ENCODE results near the gene MEI1. TPM values are rescaled to one million over a fixed set of nuclear protein-coding genes. Genes with fewer than 3 reads are reported as not detected.

The MEI1 gene, protein sequence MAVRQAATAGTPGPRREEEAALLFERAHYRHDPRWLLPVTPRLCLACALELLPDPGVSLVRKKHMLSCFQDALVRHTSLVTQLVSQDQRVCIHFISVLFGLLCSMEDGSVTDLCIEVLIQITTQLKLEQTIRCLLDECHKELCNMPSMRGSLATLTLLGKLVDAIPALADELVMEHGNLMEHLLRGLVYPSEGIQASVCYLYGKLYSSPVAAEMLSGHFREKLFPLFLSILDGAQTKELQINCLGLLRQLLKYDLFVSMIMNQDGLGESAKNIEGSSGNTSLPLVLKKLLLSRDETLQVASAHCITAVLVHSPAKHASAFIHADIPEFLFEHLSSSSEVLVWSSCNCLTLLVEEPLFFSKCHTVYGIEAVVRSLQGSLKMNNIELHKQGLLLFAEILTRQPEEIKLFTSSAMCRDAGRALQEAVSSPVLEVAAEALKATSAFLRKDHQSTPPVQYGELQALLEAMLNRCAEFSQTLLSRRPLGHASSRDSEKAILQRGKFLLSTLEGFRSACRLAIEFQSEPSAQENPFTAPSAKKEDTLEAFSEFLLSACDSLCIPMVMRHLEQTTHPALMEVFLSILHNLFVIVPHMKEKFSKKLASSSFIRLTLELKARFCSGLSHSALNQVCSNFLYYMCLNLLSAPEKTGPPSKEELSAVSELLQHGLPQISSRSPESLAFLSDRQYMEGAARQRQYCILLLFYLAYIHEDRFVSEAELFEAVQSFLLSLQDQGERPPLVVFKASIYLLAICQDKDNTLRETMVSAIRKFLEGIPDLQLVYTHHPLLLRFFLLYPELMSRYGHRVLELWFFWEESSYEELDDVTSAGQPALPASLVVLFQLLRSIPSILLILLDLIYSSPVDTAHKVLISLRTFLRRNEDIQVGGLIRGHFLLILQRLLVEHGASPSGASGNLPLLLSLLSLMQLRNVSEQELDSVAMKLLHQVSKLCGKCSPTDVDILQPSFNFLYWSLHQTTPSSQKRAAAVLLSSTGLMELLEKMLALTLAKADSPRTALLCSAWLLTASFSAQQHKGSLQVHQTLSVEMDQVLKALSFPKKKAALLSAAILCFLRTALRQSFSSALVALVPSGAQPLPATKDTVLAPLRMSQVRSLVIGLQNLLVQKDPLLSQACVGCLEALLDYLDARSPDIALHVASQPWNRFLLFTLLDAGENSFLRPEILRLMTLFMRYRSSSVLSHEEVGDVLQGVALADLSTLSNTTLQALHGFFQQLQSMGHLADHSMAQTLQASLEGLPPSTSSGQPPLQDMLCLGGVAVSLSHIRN
- 0.38 to 2.1 TPM (median 1.3 TPM) in 3 replicates for total RNA-seq

DNA sequence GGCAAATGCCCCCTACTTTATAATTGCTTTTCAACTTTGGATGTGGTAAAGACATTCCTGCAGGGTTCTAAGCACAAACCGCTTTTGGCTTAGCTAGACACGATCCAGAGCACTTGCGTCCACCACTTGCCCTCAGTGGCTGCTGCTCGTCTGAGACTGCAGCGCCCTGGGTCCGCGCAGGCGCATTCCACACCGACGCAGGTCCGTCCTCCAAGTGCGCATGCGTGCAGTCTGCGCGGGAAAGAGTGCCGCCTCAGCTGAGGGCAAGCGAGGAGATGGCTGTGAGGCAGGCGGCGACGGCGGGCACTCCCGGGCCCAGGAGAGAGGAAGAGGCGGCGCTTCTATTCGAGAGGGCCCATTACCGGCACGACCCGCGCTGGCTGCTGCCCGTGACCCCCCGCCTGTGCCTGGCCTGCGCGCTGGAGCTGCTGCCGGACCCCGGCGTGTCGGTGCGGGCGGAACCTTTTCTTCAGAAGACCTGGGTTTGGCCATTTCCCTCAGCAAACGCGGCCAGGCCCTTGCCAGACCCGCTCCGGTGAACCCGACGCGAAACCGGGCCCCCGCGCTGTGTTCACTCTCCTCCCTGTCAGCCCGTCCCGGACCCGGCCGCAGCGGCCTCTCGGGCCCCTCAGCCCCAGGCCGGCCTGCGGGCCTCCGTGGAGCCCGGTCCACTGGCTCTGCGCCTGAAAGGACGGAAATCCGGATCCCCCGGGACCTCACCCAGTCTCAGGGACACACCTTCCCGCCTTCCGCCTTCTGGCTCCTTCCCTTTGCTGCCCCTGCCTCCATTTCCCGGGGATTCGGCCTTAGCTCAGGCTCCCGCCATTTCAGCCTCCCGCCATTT is at the start of gene MEI1:
Gene MEI1 (plus strand): TSS at position 240 of the 844 bp plus-strand sequence. CDS start 36 bp downstream, at position 276.
- Mint-ChIP-seq H3K4me1 (peaks cover 15% of the 10 kb centered on the region), H3K9me3 (no peaks in the 10 kb centered on the region), H3K27me3 (ENCODE audit: low read depth) (no peaks in the 10 kb centered on the region), H3K4me3 (no peak within 1 kb of the TSS), H3K27ac (no peak within 1 kb of the TSS), H3K36me3 (no peaks in the 10 kb centered on the region)
- DNase-seq (ENCODE audit: low spot score in 2 of 2, unreplicated experiment in 2 of 2) = no peak
- TF ChIP-seq, protein P1, sequence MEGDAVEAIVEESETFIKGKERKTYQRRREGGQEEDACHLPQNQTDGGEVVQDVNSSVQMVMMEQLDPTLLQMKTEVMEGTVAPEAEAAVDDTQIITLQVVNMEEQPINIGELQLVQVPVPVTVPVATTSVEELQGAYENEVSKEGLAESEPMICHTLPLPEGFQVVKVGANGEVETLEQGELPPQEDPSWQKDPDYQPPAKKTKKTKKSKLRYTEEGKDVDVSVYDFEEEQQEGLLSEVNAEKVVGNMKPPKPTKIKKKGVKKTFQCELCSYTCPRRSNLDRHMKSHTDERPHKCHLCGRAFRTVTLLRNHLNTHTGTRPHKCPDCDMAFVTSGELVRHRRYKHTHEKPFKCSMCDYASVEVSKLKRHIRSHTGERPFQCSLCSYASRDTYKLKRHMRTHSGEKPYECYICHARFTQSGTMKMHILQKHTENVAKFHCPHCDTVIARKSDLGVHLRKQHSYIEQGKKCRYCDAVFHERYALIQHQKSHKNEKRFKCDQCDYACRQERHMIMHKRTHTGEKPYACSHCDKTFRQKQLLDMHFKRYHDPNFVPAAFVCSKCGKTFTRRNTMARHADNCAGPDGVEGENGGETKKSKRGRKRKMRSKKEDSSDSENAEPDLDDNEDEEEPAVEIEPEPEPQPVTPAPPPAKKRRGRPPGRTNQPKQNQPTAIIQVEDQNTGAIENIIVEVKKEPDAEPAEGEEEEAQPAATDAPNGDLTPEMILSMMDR (IDR thresholded peaks at IDR 0.05; ENCODE audit: unreplicated experiment) = no peak

DNA sequence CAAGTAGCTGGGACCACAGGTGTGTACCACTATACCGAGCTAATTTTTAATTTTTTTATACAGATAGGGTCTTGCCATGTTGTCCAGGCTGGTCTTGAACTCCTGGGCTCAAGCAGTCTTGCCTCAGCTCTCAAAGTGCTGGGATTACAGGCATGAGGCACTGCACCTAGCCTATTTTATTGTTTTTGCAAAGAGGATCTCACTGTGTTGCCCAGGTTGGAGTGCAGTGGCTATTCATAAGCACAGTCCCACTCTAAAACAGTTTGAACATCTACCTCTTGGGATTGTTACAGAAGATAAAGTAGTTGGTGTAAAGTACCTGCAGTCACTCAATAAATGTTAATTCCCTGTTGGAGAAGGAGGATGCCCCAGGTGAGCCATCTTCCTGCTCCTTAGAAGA is 49.1 kb upstream of the MEI1 start:
- TF ChIP-seq, protein P1 (IDR thresholded peaks at IDR 0.05; ENCODE audit: unreplicated experiment) = no peak
- Mint-ChIP-seq H3K4me3 (no peak overlapping the region), H3K4me1 (no peaks in the 10 kb centered on the region), H3K27ac (no peak overlapping the region), H3K9me3 (no peaks in the 10 kb centered on the region), H3K27me3 (ENCODE audit: low read depth) (no peaks in the 10 kb centered on the region), H3K36me3 (peaks cover 32% of the 10 kb centered on the region)
- no peak for DNase-seq (ENCODE audit: low spot score in 2 of 2, unreplicated experiment in 2 of 2)

DNA sequence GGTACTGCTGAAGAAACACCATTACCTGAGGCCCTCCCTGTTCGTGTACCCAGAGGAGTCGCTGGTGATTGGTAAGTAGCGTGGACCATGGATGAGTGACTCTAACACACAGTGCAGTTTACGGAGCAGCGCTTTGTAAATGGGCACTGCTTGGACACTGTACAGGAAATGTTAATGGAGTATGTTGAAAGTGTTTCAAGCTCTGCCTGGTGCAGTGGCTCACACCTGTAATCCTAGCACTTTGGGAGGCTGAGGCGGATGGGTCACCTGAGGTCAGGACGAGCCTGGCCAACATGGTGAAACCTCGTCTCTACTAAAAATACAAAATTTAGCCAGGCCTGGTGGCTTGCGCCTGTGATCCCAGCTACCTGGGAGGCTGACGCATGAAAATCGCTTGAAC is 48.5 kb upstream of the MEI1 start:
- no peaks in the 10 kb centered on the region for H3K4me1 Mint-ChIP-seq
- TF ChIP-seq, protein P1 (IDR thresholded peaks at IDR 0.05; ENCODE audit: unreplicated experiment) = no peak
- no peaks in the 10 kb centered on the region for H3K9me3 Mint-ChIP-seq
- peaks cover 34% of the 10 kb centered on the region for H3K36me3 Mint-ChIP-seq
- H3K27me3 Mint-ChIP-seq (ENCODE audit: low read depth) = no peaks in the 10 kb centered on the region
- no peak for DNase-seq (ENCODE audit: low spot score in 2 of 2, unreplicated experiment in 2 of 2)
- H3K27ac Mint-ChIP-seq = no peak overlapping the region
- H3K4me3 Mint-ChIP-seq = no peak overlapping the region

DNA sequence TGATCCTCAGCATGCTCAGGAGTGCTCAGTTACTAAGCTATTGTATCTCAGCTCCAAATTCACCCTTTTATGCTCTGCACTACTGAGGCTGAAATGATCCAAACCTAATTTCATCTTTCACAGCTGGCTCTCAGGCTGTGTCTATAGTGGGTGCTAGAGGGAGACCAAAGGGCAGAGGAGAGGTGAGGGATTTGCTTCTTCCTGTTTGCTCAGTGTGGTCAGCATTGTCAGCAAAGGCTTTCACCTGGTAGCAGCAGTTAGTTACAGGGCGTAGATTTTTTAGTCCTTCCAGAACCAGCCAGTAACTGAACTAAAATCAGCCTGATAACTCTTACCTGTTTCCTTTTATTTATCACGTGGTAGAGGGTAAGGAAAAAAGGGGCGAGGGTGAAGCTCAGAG is 45.0 kb upstream of the MEI1 start:
- Mint-ChIP-seq H3K36me3 (peaks cover 37% of the 10 kb centered on the region), H3K4me1 (peaks cover 5% of the 10 kb centered on the region), H3K27ac (no peak overlapping the region), H3K4me3 (no peak overlapping the region), H3K27me3 (ENCODE audit: low read depth) (no peaks in the 10 kb centered on the region), H3K9me3 (no peaks in the 10 kb centered on the region)
- TF ChIP-seq, protein P1 (IDR thresholded peaks at IDR 0.05; ENCODE audit: unreplicated experiment) = no peak
- DNase-seq (ENCODE audit: low spot score in 2 of 2, unreplicated experiment in 2 of 2) = no peak
